GM18868 (cell line): ENCODE measurements around the gene HSPA1B.
"Not testable (repeated sequence)": the region's sequence is repeated elsewhere in the genome, so short reads cannot be mapped to it uniquely, and the experiment has no call there.

Experiments used
- ATAC-seq: cut with Tn5 transposase; IDR thresholded peaks from one replicate; pipeline ENCODE4 v1.9.1; 2021; ENCODE audit warnings: mild to moderate bottlenecking, moderate library complexity; ENCODE audit not compliant: unreplicated experiment

HSPA1B gene

GRCh38 chr6:31851980-31852718, 24.6 kb downstream of the HSPA1B start:
- ATAC-seq = not testable (repeated sequence)

- ATAC-seq = not testable (repeated sequence)
Observed at GRCh38 chr6:31857774-31858173, 30.2 kb downstream of the HSPA1B start.

GRCh38 chr6:31858707-31859106, 31.2 kb downstream of the HSPA1B start:
- no peak for ATAC-seq

GRCh38 chr6:31859923-31860322, 32.4 kb downstream of the HSPA1B start:
- no peak for ATAC-seq

- ATAC-seq = no peak
Observed at GRCh38 chr6:31860349-31860748, 32.8 kb downstream of the HSPA1B start.

- ATAC-seq = no peak
Observed at GRCh38 chr6:31861150-31861549, 33.6 kb downstream of the HSPA1B start.

- ATAC-seq = no peak
Observed at GRCh38 chr6:31861919-31862343, 34.4 kb downstream of the HSPA1B start.

- ATAC-seq = peak; percentile 89
Observed at GRCh38 chr6:31862344-31863235, 35.1 kb downstream of the HSPA1B start, which contains the start of gene NEU1. TSS of gene NEU1 (minus strand) at chr6:31862821. CDS start at chr6:31862776, 45 bp downstream.

- ATAC-seq = not testable (repeated sequence)
Observed at GRCh38 chr6:31864123-31864562, 36.6 kb downstream of the HSPA1B start.

GRCh38 chr6:31864818-31865204, 37.3 kb downstream of the HSPA1B start:
- ATAC-seq = no peak

GRCh38 chr6:31865205-31866118, 37.9 kb downstream of the HSPA1B start:
- ATAC-seq = no peak

- not testable (repeated sequence) for ATAC-seq
Observed at GRCh38 chr6:31868658-31868971, 41.1 kb downstream of the HSPA1B start.

GRCh38 chr6:31869343-31869742, 41.8 kb downstream of the HSPA1B start:
- no peak for ATAC-seq

- no peak for ATAC-seq
Observed at GRCh38 chr6:31870385-31870921, 42.9 kb downstream of the HSPA1B start.

GRCh38 chr6:31871046-31871659, 43.6 kb downstream of the HSPA1B start:
- ATAC-seq = no peak

GRCh38 chr6:31874084-31874670, 46.6 kb downstream of the HSPA1B start:
- no peak for ATAC-seq

GRCh38 chr6:31874836-31875572, 47.5 kb downstream of the HSPA1B start:
- no peak for ATAC-seq

GRCh38 chr6:31875877-31876276, 48.3 kb downstream of the HSPA1B start:
- no peak for ATAC-seq

- no peak for ATAC-seq
Observed at GRCh38 chr6:31876357-31876756, 48.8 kb downstream of the HSPA1B start.
